GM19025 (cell line): ENCODE data around the gene EPHA1.
A peak's percentile ranks its signal among the peaks of the same experiment; 100 is the strongest.

ENCODE experiments used
- ATAC-seq: cut with Tn5 transposase; IDR thresholded peaks from one replicate; pipeline ENCODE4 v1.9.1; 2021; ENCODE audit warnings: mild to moderate bottlenecking, low read depth, moderate library complexity; ENCODE audit not compliant: unreplicated experiment

EPHA1 gene

DNA sequence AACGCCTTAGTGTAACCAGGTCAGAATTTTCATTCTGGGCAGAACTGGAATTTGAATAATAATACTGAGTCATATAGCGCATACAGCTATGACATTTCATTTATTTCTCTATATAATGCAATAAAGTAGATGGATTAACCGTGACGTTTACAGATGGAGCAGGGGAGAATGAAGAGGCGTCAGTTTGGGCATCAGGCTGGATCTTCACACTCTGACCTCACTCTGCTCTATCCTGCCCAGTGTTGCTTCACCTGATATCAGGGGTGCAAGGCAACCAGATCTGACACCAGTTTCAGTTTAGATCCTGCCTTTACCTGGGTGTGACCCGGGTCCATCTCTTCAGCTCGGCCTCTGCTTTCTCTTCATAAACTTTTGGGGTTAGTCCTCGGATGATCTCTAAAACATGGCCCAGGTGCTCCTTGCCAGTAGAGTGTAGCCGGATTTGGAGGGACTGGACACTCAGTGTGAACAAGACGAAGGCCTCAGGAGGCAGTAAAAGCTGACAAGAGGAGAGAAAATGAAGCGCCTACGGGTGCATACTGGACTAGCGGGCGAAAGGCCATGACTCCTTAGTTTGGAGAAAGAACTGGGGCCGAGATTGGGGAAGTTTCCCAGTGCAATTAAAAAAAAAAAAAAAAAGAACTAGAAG is 28.9 kb downstream of the EPHA1 start:
- ATAC-seq, result no peak

DNA sequence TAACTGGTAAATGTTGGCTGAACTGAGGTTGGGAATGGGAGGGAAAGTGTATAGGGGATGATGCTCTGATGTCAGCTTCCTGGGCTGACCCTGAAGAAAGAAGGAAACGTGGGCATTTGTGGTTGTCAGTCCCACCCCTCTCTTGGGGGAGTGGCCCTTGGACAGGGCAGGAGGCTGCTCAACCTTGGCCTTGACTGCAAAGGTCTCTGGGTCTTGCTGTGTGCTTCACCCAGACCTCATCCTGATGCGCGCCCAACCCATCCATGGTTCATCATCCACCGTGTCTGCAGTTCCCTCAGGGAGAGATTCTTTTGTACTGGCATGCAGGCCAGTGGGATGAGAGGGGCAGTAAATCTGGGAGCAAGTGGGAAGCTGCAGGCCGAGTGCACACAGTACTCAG is 32.3 kb downstream of the EPHA1 start:
- no peak for ATAC-seq

- no peak for ATAC-seq
These were observed 33.2 kb downstream of the EPHA1 start for GRCh38 chr7:143375298-143376034.

- no peak for ATAC-seq
These were observed 34.1 kb downstream of the EPHA1 start for GRCh38 chr7:143374561-143374960.

GRCh38 chr7:143373255-143373794 is 35.3 kb downstream of the EPHA1 start:
- ATAC-seq, result no peak

DNA sequence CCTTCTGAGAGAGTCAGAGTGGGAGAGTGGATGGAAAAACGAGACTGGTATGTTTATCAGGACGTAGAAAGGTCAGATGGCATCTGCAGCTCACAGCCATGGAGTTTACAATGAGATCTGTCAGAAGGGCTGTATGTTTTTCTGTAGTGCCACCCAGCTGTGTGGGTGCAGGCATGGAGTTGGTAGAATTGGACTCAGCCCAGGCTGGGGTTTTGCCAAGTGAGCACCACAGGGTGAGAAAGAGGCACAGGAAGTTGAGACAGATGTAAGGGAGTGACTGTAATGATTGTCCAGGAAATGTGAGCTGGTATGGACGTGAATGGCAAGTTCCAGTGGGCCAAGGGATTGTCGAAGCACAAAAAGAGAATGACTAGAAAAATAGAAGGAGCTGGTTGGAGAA is 36.6 kb downstream of the EPHA1 start:
- ATAC-seq, result no peak

GRCh38 chr7:143369678-143370651 is 38.7 kb downstream of the EPHA1 start:
- no peak for ATAC-seq

GRCh38 chr7:143368387-143368786 is 40.3 kb downstream of the EPHA1 start:
- ATAC-seq, result no peak

GRCh38 chr7:143367972-143368371 is 40.7 kb downstream of the EPHA1 start:
- no peak for ATAC-seq

GRCh38 chr7:143363016-143363937 is 45.4 kb downstream of the EPHA1 start:
- no peak for ATAC-seq

DNA sequence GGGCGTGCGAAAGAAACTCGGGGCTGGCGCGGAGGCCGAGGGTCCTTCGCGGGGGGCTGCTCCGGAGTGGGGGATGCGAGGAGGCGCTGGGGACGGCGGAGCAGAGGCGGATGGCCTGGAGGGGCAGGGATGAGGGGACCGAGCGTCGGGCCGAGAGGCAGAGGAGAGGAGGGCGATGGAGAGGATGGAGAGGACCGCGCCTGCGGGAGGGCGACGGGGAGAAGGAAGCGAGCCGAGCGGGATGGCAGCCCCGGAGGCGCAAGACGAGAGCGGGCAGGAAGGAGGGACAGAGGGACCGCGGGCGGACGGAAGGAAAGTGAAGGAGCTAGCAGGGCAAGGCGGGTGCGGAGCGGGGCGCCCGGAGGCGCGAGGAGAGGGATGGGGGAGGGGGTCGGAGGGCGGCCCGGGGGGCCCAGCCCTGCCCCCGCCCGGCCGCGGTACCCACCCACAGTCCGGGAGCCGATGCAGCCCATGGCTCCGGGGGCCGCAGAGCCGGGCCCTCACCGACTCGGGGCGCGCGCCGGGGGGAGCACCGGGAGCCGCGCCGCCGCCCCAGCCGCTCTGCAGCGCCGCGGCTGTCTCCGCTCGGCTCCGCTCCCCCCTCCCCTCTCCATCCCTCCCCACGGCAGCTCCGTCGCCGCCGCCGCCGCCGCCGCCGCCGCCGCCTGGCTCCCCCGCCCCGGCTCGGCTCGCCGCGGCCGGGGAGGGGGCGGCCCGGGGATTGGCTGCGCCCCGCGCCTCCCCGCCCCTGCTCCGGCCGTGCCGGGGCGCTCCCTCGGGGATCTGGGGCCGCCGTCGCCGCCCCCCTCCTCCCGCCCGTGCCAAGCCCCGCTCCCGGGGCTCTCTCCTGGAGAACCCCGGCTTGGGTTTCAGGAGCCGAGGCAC is 46.3 kb downstream of the EPHA1 start, which contains the start of gene FAM131B:
Gene FAM131B, minus strand, starts transcription at position 583 of the 885 bp plus-strand sequence. Its CDS starts 110 bp downstream, at position 473.
- ATAC-seq, result peak; percentile 56

- ATAC-seq, result no peak
These were observed 47.0 kb downstream of the EPHA1 start for GRCh38 chr7:143361552-143362130.

DNA sequence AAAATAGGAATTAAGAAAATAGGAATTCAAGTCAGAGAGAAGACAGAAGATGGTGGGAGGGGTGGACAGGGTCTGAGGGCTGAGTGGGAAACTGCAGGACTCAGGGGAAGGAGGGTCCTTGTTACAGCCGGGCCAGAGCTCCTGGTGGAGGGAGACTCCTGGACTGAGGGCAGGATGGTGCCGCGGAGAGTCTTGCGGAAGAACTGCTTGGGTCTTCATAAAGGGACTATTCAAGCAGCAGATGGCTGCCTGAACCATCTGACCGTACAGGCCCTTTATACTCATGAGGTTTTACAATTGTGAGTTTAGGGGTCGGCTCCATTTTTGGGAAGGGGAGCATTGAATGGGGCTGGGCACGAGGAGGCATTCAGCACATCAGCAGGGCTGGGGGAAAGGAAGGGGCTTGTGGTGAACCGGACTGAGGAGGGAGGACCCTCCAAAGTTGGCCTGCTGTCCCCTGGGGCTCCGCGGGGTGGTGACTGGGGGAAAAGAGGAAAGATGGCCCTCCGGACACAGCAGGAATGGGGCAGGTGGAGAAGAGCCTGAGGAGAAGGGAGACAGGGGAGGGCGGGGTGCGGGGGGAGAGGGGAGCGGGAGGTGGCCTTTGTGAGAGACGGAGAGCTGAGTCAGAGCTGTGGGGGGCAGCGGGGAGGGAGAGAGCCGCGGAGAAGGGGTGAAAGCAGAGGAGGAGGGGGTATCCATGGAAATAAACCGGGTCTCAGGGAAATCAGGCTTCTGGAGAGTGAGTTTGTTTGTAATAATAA is 47.7 kb downstream of the EPHA1 start:
- ATAC-seq, result no peak

- no peak for ATAC-seq
These were observed 48.8 kb downstream of the EPHA1 start for GRCh38 chr7:143359771-143360353.

GRCh38 chr7:143358626-143359025 is 50.0 kb downstream of the EPHA1 start:
- ATAC-seq, result no peak

GRCh38 chr7:143356414-143357050 is 52.1 kb downstream of the EPHA1 start:
- ATAC-seq, result no peak
